GM15510 (cell line): ENCODE results near the gene MIA.

Source experiments
- POLR2A ChIP-seq: IDR thresholded peaks from 3 replicates; pipeline ENCODE4 v1.6.1; 2011; ENCODE audit warnings: borderline replicate concordance; ENCODE audit not compliant: insufficient read length; ENCODE audit errors: extremely low read depth

The MIA gene

DNA sequence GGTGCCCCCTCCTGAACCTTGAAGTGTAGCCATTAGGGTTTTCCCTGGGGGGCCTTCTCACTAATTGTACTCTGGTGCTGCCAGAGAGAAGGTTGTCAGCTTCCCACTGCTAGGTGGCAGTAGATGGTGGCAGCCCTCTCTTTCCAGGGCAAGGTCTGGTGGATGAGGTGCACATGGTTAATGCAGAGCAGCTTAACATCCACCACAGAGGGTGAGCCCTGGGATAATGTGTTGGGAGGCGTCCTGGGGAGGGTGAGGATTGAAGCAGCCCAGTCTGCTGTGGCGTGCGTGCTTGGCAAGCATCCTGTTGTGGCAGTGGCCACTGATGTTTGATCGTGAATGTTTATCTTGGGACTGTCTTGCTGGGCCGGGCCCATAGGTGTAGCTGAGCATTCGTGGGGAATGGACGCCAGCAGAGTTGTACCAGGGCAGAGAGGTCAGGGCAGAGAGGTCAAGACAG is 29.5 kb downstream of the MIA start:
- no peak for TF ChIP-seq POLR2A

DNA sequence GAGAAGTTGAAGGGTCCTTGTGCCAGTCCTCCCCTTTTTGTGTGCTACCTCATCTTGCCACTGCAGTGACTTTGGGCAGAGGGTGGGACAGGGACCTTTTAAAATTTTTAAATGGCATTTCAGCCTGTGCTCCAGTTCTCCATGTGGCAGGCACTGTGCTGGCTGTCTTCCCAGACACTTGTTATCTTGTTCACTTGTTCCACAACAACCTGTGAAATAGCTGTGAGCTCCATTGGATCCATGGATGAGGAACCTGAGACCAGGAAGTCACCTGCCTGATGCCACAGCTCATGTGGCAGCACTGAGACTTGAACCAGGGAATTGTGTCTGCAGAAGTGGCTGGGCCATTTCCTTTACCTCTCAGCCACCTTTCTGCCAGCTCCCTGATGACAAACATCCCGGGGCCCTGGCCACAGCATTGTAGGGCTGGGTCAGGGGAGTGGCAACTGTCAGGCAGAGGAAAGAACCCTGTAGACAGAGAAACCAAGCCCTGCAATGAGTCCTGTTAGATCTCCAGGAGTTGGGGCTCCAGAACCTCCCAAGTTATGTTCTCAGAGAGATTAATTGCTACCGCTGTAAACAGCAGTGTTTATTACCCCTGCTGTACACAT is 30.0 kb downstream of the MIA start:
- no peak for TF ChIP-seq POLR2A

GRCh38 chr19:40806423-40807146 is 31.3 kb downstream of the MIA start:
- TF ChIP-seq POLR2A = no peak

- no peak for TF ChIP-seq POLR2A
Measured at GRCh38 chr19:40807147-40808020, 32.1 kb downstream of the MIA start.

DNA sequence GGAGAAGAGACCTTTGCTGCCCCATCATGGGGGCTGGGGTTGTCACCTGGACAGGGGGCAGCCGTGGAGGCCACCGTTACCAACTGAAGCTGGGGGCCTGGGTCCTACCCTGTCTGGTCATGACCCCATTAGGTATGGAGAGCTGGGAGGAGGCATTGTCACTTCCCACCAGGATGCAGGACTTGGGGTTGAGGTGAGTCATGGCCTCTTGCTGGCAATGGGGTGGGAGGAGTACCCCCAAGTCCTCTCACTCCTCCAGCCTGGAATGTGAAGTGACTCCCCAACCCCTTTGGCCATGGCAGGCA is 32.7 kb downstream of the MIA start:
- no peak for TF ChIP-seq POLR2A

GRCh38 chr19:40808497-40808896 is 33.2 kb downstream of the MIA start:
- TF ChIP-seq POLR2A = no peak

DNA sequence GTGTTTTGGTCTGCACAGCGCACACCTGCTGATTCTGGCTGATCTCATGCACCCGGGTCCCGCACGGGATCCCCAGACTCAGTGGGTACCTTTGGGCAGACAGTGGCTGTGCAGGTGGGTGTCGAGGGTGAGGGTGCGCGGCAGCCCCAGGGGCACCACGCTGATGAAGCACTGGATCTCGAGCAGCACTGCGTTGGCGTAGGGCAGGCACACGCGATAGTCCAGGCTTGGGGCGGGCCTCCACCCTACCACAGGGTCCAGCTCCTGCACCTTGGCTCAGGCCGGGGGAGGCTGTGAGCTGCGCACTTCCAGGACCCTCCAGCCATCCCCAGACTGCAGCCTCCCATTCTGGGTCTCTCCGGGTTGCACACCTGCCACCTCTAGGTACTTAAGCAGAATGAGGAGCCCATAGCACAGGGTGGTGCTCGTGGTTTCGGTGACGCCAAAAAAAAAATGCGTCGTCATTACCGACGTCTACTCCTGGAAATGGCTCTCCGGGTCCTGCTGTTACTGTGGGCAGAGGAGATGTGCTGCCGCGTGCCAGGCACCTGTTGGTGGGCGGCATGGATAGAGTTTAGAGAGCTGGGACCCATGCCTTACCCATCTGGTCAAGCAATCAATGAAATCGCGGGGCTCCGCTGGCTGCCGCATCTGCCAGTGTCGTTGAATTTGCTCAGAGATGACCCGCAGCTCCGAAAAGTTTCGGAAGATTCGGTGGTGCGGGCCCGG is 34.2 kb downstream of the MIA start:
- no peak for TF ChIP-seq POLR2A

DNA sequence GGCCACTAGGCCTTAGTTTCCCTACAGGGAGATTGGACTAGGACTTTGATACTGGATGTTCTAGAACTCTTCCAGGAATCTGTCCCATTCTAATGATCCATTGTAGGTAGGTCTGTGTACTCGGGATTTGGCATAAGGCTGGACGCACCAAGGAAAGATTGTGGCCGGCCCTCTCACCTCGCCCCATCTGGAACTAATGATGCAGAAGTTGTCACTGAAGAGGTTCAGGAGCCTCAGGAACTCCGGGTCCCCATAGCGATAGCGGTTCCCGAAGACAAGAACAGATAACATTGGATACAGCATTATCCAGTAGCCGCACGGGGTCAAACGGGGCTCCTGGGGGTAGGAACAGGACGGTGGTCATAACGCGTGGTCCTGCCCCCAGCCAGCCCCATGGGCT is 34.8 kb downstream of the MIA start:
- no peak for TF ChIP-seq POLR2A

GRCh38 chr19:40811478-40812341 is 36.4 kb downstream of the MIA start:
- TF ChIP-seq POLR2A = no peak

GRCh38 chr19:40813182-40813581 is 37.9 kb downstream of the MIA start:
- no peak for TF ChIP-seq POLR2A

DNA sequence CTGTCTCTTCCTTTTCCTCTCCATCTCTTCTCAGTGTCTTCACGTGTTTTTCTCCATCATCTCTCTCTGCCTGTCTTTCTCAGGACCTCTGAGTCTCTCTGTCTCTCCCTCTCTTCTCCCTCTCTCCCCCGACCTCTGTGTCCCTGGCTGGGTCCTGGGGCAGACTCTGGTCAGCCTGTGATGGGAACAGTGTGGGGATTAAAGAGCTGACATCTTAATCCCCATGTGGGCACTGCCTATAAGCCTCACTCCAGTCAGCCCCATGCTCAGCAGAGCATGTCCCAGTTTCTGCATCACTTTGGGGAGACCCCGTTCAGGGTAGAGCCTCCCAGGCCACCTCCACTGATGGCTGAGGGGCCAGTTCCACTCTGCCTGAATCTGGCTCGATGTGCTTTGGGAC is 39.9 kb downstream of the MIA start:
- no peak for TF ChIP-seq POLR2A

DNA sequence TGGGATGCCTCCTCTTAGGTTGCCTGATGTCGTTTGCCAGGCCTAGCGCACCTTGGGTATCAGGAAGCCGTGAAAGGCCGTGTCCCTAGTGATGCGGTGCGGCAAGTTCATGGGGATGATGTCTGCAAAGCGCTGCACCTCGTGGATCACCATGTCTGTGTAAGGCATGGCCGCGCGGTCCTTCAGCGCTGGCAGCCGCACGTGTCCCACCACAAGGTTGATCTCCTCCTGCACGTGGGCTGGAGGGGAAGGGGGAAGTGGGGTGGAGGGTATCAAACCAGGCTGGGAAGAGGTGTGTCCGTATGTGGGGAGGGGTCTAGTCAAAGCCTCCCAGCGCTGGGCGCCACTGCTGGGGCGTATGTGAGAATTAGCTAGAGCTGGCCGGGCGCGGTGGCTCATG is 46.8 kb downstream of the MIA start:
- TF ChIP-seq POLR2A = no peak
